ENCODE measurements around the gene AGO1. TPM values are rescaled to one million over a fixed set of nuclear protein-coding genes. Genes with fewer than 3 reads are reported as not detected.
"Not testable (repeated sequence)": the region's sequence is repeated elsewhere in the genome, so short reads cannot be mapped to it uniquely, and the experiment has no call there.

Gene AGO1
- total RNA-seq, 4 donors from 2014 or later: 9.2 to 24.0 (median 20.1) TPM

- peaks cover 0 to 67% (median 0%) of the 10 kb centered on the region in 3 donors for H3K36me3 ChIP-seq
- no peaks in the 10 kb centered on the region for H3K9me3 ChIP-seq
- TF ChIP-seq EP300 (IDR thresholded peaks at IDR 0.05) (no peak), POLR2A (IDR thresholded peaks at IDR 0.05) (no peak), CTCF (IDR thresholded peaks at IDR 0.05) (no peak)
These were observed 88.6 kb downstream of the AGO1 start for GRCh38 chr1:35971601-35972000.

GRCh38 chr1:35972631-35973030, 89.6 kb downstream of the AGO1 start:
- not testable (repeated sequence) for DNase-seq (ENCODE audit: low spot score in 2 of 2); H3K4me1 ChIP-seq; H3K27me3 ChIP-seq; H3K27ac ChIP-seq; H3K9me3 ChIP-seq; H3K4me3 ChIP-seq
- 92 to 95% methylated on average over 3 of the region's 3 CpGs for WGBS, 2 donors
- H3K36me3 ChIP-seq: peaks cover 0 to 62% (median 0%) of the 10 kb centered on the region in 3 donors

More at GRCh38 chr1:35971601-35972000, 88.6 kb downstream of the AGO1 start:
- no peak for DNase-seq (ENCODE audit: low spot score in 2 of 2)
- WGBS, 2 donors: 83 to 90% methylated on average over 2 of the region's 2 CpGs
- Histone ChIP-seq H3K4me3 (no peak overlapping the region), H3K4me1 (no peaks in the 10 kb centered on the region), H3K27me3 (no peaks in the 10 kb centered on the region), H3K27ac (no peak overlapping the region)

GRCh38 chr1:35980090-35980489, 97.1 kb downstream of the AGO1 start:
- H3K4me1 ChIP-seq: no peaks in the 10 kb centered on the region
- peaks cover 0 to 26% (median 0%) of the 10 kb centered on the region in 3 donors for H3K36me3 ChIP-seq
- no peaks in the 10 kb centered on the region for H3K27me3 ChIP-seq
- TF ChIP-seq CTCF (IDR thresholded peaks at IDR 0.05) (no peak), EP300 (IDR thresholded peaks at IDR 0.05) (no peak), POLR2A (IDR thresholded peaks at IDR 0.05) (no peak)
- no peak overlapping the region for H3K27ac ChIP-seq
- DNase-seq (ENCODE audit: low spot score in 2 of 2): no peak
- H3K4me3 ChIP-seq: no peak overlapping the region
- H3K9me3 ChIP-seq: no peaks in the 10 kb centered on the region

Other genes starting within 250 kb of the AGO1 start
- 10 to 100 TPM; 24.9 to 41.4 (median 33.8) TPM for gene PSMB2, start 241.7 kb upstream of the AGO1 start, total RNA-seq
- 10 to 100 TPM; 23.4 to 28.3 (median 26.8) TPM for gene C1orf216, start 164.3 kb upstream of the AGO1 start, total RNA-seq
- gene CLSPN, start 113.2 kb upstream of the AGO1 start, total RNA-seq: under 1 TPM in 3 of 4 donors, not detected in 1; under 0.01 to 0.42 (median 0.30) TPM
- 10 to 100 TPM; 11.5 to 16.3 (median 13.9) TPM for gene AGO4, start 75.2 kb upstream of the AGO1 start, total RNA-seq
- gene AGO3, start 47.9 kb downstream of the AGO1 start, total RNA-seq: 10 to 100 TPM; 16.2 to 31.8 (median 27.7) TPM
- gene TEKT2, start 200.9 kb downstream of the AGO1 start, total RNA-seq: under 1 TPM in 1 of 4 donors, not detected in 3; 0.90 TPM
- gene ADPRS, start 205.7 kb downstream of the AGO1 start, total RNA-seq: 10 to 100 TPM; 41.0 to 64.3 (median 48.0) TPM
- 10 to 100 TPM; 26.7 to 57.9 (median 50.2) TPM for gene COL8A2, start 242.0 kb downstream of the AGO1 start, total RNA-seq

Measured in tibial nerve (tissue), 4 donors.